PFSK-1 (cell line): Measurements from ENCODE around the gene LDLRAD4.

ENCODE experiments used
- FOXP2 ChIP-seq: optimal IDR thresholded peaks from 2 replicates; pipeline ENCODE3; 2011; ENCODE audit warnings: borderline replicate concordance, control low read depth, inconsistent platforms; ENCODE audit not compliant: insufficient read depth; ENCODE audit errors: extremely low read length, extremely low read depth
- POLR2AphosphoS5 ChIP-seq: IDR thresholded peaks from 2 replicates; pipeline ENCODE4 v1.6.1; 2012; ENCODE audit warnings: low read depth, mild to moderate bottlenecking, control low read depth, low read length, moderate library complexity
- REST ChIP-seq, 2 experiments: IDR thresholded peaks; 2 replicates each; pipeline versions ENCODE4 v1.6.1 to v1.8.0; 2011 to 2012; ENCODE audit warnings: low read depth in 2 of 2, low read length in 2 of 2, control low read depth in 1 of 2, inconsistent platforms in 1 of 2, mild to moderate bottlenecking in 1 of 2, moderate library complexity in 1 of 2; ENCODE audit not compliant: insufficient read depth in 1 of 2
- SIN3A ChIP-seq: IDR thresholded peaks from 2 replicates; pipeline ENCODE4 v1.6.1; 2012; ENCODE audit warnings: mild to moderate bottlenecking, low read length, moderate library complexity, borderline replicate concordance; ENCODE audit not compliant: insufficient read depth
- TAF1 ChIP-seq: IDR thresholded peaks from 2 replicates; pipeline ENCODE4 v1.6.1; 2012; ENCODE audit warnings: low read length, control low read depth, borderline replicate concordance; ENCODE audit not compliant: insufficient read depth

LDLRAD4 gene

GRCh38 chr18:13366541-13366940 lies 148.0 kb downstream of the LDLRAD4 start:
- TF ChIP-seq REST (IDR thresholded peaks at IDR 0.05; ENCODE audit: insufficient read depth in 1 of 2, low read depth in 2 of 2, low read length in 2 of 2) (no peak), TAF1 (no peak)

- TF ChIP-seq FOXP2 (no peak), POLR2AphosphoS5 (no peak), REST (IDR thresholded peaks at IDR 0.05; ENCODE audit: insufficient read depth in 1 of 2, low read depth in 2 of 2, low read length in 2 of 2) (no peak), TAF1 (no peak), SIN3A (no peak)
Observed at GRCh38 chr18:13366962-13367892, 148.7 kb downstream of the LDLRAD4 start.

GRCh38 chr18:13368080-13368813 lies 149.7 kb downstream of the LDLRAD4 start:
- TF ChIP-seq FOXP2 (no peak), POLR2AphosphoS5 (no peak), SIN3A (no peak), TAF1 (no peak), REST (IDR thresholded peaks at IDR 0.05; ENCODE audit: insufficient read depth in 1 of 2, low read depth in 2 of 2, low read length in 2 of 2) (no peak)

- TF ChIP-seq SIN3A (no peak), REST (IDR thresholded peaks at IDR 0.05; ENCODE audit: insufficient read depth in 1 of 2, low read depth in 2 of 2, low read length in 2 of 2) (no peak), TAF1 (no peak), POLR2AphosphoS5 (no peak)
Observed at GRCh38 chr18:13369353-13369752, 150.8 kb downstream of the LDLRAD4 start.
